ENCODE measurements around the gene FGGY. TPM values are rescaled to one million over a fixed set of nuclear protein-coding genes. Genes with fewer than 3 reads are reported as not detected.

The FGGY gene
- total RNA-seq, 1 donor, result 24.6 TPM

DNA sequence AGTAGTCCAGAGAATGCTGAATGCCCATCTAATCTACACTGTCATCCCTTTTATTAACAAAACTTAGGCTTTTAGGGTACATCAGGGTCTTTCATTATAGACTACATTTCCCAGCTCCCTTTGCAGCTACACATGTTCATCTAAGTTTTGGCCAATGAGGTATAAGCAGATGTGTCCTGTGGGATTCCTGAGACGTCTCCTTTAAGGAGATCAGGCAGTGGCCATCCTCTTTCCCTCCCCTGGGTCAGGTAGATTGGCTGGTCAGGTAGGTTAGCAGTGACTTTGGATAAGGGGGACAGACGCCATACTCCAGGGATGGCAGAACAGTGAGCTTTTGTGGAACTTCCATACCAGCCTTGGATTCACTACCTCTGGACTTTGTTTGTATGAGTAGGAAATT, 188.3 kb downstream of the FGGY start:
- no peak for DNase-seq (ENCODE audit: insufficient read length, low spot score, missing footprints)
- H4K20me1 ChIP-seq (ENCODE audit: insufficient read depth, low read length), result no peaks in the 10 kb centered on the region
- no peak overlapping the region for H3K4me2 ChIP-seq (ENCODE audit: insufficient read depth, low read length)
- H3K79me2 ChIP-seq (ENCODE audit: insufficient read depth, low read length), result no peaks in the 10 kb centered on the region
- H3K4me3 ChIP-seq (ENCODE audit: insufficient read depth, low read length), result no peak overlapping the region
- H2AFZ ChIP-seq (ENCODE audit: low read length), result no peak overlapping the region
- H3K27me3 ChIP-seq (ENCODE audit: insufficient read depth, low read length), result no peaks in the 10 kb centered on the region
- no peak overlapping the region for H3K27ac ChIP-seq (ENCODE audit: low read depth, low read length)
- H3K4me1 ChIP-seq (ENCODE audit: insufficient read depth, low read length), result peaks cover 47% of the 10 kb centered on the region
- H3K9me3 ChIP-seq (ENCODE audit: low read depth, low read length), result no peaks in the 10 kb centered on the region
- TF ChIP-seq, protein P1, sequence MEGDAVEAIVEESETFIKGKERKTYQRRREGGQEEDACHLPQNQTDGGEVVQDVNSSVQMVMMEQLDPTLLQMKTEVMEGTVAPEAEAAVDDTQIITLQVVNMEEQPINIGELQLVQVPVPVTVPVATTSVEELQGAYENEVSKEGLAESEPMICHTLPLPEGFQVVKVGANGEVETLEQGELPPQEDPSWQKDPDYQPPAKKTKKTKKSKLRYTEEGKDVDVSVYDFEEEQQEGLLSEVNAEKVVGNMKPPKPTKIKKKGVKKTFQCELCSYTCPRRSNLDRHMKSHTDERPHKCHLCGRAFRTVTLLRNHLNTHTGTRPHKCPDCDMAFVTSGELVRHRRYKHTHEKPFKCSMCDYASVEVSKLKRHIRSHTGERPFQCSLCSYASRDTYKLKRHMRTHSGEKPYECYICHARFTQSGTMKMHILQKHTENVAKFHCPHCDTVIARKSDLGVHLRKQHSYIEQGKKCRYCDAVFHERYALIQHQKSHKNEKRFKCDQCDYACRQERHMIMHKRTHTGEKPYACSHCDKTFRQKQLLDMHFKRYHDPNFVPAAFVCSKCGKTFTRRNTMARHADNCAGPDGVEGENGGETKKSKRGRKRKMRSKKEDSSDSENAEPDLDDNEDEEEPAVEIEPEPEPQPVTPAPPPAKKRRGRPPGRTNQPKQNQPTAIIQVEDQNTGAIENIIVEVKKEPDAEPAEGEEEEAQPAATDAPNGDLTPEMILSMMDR (IDR thresholded peaks at IDR 0.05; ENCODE audit: extremely low read depth, low read depth, low read length), result no peak
- H3K36me3 ChIP-seq (ENCODE audit: insufficient read depth, low read length), result no peaks in the 10 kb centered on the region

DNA sequence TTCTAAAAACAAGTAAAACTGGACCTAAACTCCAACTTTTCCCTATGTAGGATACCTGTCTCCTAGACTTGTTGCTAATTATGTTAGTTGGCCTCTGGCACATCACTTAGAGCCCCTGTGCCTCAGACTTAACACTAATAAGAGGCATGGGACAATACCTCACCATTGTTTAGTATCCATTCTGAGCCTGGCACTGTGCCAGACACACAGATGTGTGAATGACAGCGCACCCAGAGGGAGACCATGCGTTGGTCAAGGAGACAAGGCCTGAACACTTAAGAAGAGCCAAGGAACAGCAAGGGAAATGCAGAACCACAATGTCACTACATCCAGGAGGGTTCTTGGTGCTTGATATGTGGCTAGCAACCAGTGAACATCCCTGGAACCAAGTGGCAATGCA, 189.1 kb downstream of the FGGY start:
- Histone ChIP-seq H3K79me2 (ENCODE audit: insufficient read depth, low read length) (no peaks in the 10 kb centered on the region), H3K4me2 (ENCODE audit: insufficient read depth, low read length) (no peak overlapping the region), H3K4me1 (ENCODE audit: insufficient read depth, low read length) (peaks cover 47% of the 10 kb centered on the region), H3K4me3 (ENCODE audit: insufficient read depth, low read length) (no peak overlapping the region), H4K20me1 (ENCODE audit: insufficient read depth, low read length) (no peaks in the 10 kb centered on the region), H3K9me3 (ENCODE audit: low read depth, low read length) (no peaks in the 10 kb centered on the region), H3K36me3 (ENCODE audit: insufficient read depth, low read length) (no peaks in the 10 kb centered on the region), H3K27ac (ENCODE audit: low read depth, low read length) (peak overlapping the region; percentile 37), H3K27me3 (ENCODE audit: insufficient read depth, low read length) (no peaks in the 10 kb centered on the region), H2AFZ (ENCODE audit: low read length) (no peak overlapping the region)
- TF ChIP-seq, protein P1 (IDR thresholded peaks at IDR 0.05; ENCODE audit: extremely low read depth, low read depth, low read length), result no peak
- no peak for DNase-seq (ENCODE audit: insufficient read length, low spot score, missing footprints)

DNA sequence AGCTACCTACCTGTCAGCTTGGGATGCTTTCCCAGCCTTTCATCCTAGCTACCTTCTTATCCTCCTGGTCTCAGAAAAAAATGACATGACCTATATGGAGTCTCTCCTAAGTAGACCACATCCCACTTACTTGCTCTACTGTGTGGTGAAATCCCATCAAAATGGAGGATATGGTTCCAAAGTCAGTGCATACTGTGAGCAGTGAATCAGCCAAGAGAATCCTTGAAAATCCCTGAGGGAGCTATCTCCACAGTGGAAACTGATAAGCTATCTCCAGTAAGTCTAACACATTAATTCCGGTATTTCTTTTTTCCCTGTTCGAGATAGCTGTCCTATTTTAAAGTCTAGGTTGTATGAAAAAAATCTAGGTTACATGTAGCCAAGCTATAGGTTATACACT, 189.7 kb downstream of the FGGY start:
- Histone ChIP-seq H3K36me3 (ENCODE audit: insufficient read depth, low read length) (no peaks in the 10 kb centered on the region), H3K4me3 (ENCODE audit: insufficient read depth, low read length) (no peak overlapping the region), H3K27me3 (ENCODE audit: insufficient read depth, low read length) (no peaks in the 10 kb centered on the region), H3K27ac (ENCODE audit: low read depth, low read length) (peak overlapping the region; percentile 52), H3K4me1 (ENCODE audit: insufficient read depth, low read length) (peaks cover 43% of the 10 kb centered on the region), H3K79me2 (ENCODE audit: insufficient read depth, low read length) (no peaks in the 10 kb centered on the region), H3K4me2 (ENCODE audit: insufficient read depth, low read length) (peak overlapping the region; percentile 61), H3K9me3 (ENCODE audit: low read depth, low read length) (no peaks in the 10 kb centered on the region), H2AFZ (ENCODE audit: low read length) (no peak overlapping the region), H4K20me1 (ENCODE audit: insufficient read depth, low read length) (no peaks in the 10 kb centered on the region)
- DNase-seq (ENCODE audit: insufficient read length, low spot score, missing footprints), result no peak
- TF ChIP-seq, protein P1 (IDR thresholded peaks at IDR 0.05; ENCODE audit: extremely low read depth, low read depth, low read length), result no peak

DNA sequence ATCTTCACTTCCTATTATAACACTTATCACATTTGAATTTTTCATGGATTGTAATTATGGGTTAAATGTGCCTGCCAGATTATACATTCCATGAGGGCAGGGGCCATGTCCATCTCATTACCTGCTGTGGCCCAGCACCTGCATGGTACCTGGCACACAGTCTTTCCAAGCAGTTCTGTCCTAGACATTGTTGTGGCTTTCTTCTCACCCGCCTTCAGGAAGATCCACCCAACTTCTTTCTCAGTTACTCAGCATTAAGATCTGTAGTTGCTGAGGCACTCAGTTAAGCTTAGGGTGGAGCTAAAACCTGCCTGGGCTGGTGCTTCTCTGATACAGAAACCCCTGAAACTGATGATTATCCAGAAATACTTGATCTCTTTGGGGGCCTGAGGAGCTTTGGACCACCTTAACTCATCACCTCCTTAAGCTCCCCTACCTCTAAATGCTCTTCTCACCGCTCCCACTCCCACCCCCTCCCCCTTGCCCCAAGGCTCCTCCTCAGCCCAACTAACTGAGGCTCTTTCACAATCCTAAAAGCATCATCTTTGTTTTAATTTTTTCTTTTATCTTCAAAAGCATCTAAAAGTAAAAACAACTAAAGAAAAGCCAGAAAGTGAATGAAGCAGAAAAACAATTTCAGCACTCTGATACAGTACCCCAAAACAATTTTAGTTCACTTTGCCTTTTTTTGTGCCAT, 190.6 kb downstream of the FGGY start:
- Histone ChIP-seq H3K4me1 (ENCODE audit: insufficient read depth, low read length) (peaks cover 36% of the 10 kb centered on the region), H3K4me3 (ENCODE audit: insufficient read depth, low read length) (no peak overlapping the region), H3K36me3 (ENCODE audit: insufficient read depth, low read length) (no peaks in the 10 kb centered on the region), H3K27ac (ENCODE audit: low read depth, low read length) (peak overlapping the region; percentile 52), H2AFZ (ENCODE audit: low read length) (peak overlapping the region; percentile 64), H3K27me3 (ENCODE audit: insufficient read depth, low read length) (no peaks in the 10 kb centered on the region), H4K20me1 (ENCODE audit: insufficient read depth, low read length) (no peaks in the 10 kb centered on the region), H3K4me2 (ENCODE audit: insufficient read depth, low read length) (peak overlapping the region; percentile 61), H3K9me3 (ENCODE audit: low read depth, low read length) (no peaks in the 10 kb centered on the region), H3K79me2 (ENCODE audit: insufficient read depth, low read length) (no peaks in the 10 kb centered on the region)
- peak; percentile 70 for DNase-seq (ENCODE audit: insufficient read length, low spot score, missing footprints)
- TF ChIP-seq, protein P1 (IDR thresholded peaks at IDR 0.05; ENCODE audit: extremely low read depth, low read depth, low read length), result no peak

Measured in osteoblast (primary cell).